GM23338 (cell line): Measurements from ENCODE around the gene MANBA. TPM values are rescaled to one million over a fixed set of nuclear protein-coding genes. Genes with fewer than 3 reads are reported as not detected.

Experiments used
- ATAC-seq: fragments of 200-7000 bp; cut with Tn5 transposase; 3 replicates; pipeline ENCODE4 v1.9.1; 2020
- DNase-seq: peaks from one replicate; pipeline ENCODE4 v3.0.0-alpha.2; 2015; ENCODE audit warnings: low spot score
- H2AFZ ChIP-seq: fragments of 200-600 bp; sonication (generic); 2 replicates; pipeline ENCODE4 v1.8.0; 2016; ENCODE audit warnings: antibody characterized with exemption, mild to moderate bottlenecking, moderate library complexity
- H3F3A ChIP-seq: fragments of 200-600 bp; sonication (generic); replicated peaks from 2 replicates; pipeline ENCODE4 v1.8.0; 2017; ENCODE audit warnings: antibody characterized with exemption, mixed run types, low read depth
- H3K27ac ChIP-seq: fragments of 200-600 bp; sonication (generic); 2 replicates; pipeline ENCODE4 v1.6.1; 2016; ENCODE audit warnings: low read depth
- H3K27me3 ChIP-seq: fragments of 200-600 bp; sonication (generic); 2 replicates; pipeline ENCODE4 v1.8.0; 2016; ENCODE audit warnings: mild to moderate bottlenecking, mixed run types, moderate library complexity; ENCODE audit not compliant: insufficient read depth
- H3K36me3 ChIP-seq: fragments of 200-600 bp; sonication (generic); 2 replicates; pipeline ENCODE4 v1.8.0; 2016; ENCODE audit warnings: mild to moderate bottlenecking; ENCODE audit not compliant: insufficient read depth
- H3K4me1 ChIP-seq: fragments of 200-600 bp; sonication (generic); 2 replicates; pipeline ENCODE4 v1.8.0; 2016; ENCODE audit warnings: mild to moderate bottlenecking, moderate library complexity; ENCODE audit not compliant: insufficient read depth
- H3K4me2 ChIP-seq: fragments of 200-600 bp; sonication (generic); 2 replicates; pipeline ENCODE4 v1.7.1; 2017; ENCODE audit warnings: mixed run types
- H3K4me3 ChIP-seq: fragments of 200-600 bp; sonication (generic); 2 replicates; pipeline ENCODE4 v1.6.1; 2016; ENCODE audit warnings: mixed run types
- H3K79me2 ChIP-seq: fragments of 200-600 bp; sonication (generic); replicated peaks from 2 replicates; pipeline ENCODE4 v1.8.0; 2017; ENCODE audit warnings: mild to moderate bottlenecking; ENCODE audit not compliant: insufficient read depth
- H3K9me2 ChIP-seq: fragments of 200-600 bp; sonication (generic); 2 replicates; pipeline ENCODE4 v1.8.0; 2017; ENCODE audit not compliant: insufficient read depth
- H4K20me1 ChIP-seq: fragments of 200-600 bp; sonication (generic); replicated peaks from 2 replicates; pipeline ENCODE4 v1.8.0; 2017; ENCODE audit warnings: mild to moderate bottlenecking; ENCODE audit not compliant: insufficient read depth
- H3K27ac Mint-ChIP-seq: 2 replicates; pipeline ENCODE4 v1.8.0; 2020; ENCODE audit warnings: inconsistent platforms, mild to moderate bottlenecking, moderate library complexity, mixed read lengths
- H3K27me3 Mint-ChIP-seq: 3 replicates; pipeline ENCODE4 v1.8.0; 2022; ENCODE audit warnings: low read depth, mild to moderate bottlenecking, moderate library complexity, mixed read lengths, inconsistent platforms; ENCODE audit not compliant: insufficient read depth, poor library complexity
- H3K36me3 Mint-ChIP-seq: 3 replicates; pipeline ENCODE4 v1.8.0; 2021; ENCODE audit warnings: low read depth, mild to moderate bottlenecking, inconsistent platforms, moderate library complexity, mixed read lengths
- H3K4me1 Mint-ChIP-seq: 3 replicates; pipeline ENCODE4 v1.8.0; 2020; ENCODE audit warnings: mild to moderate bottlenecking, inconsistent platforms, mixed read lengths
- H3K4me3 Mint-ChIP-seq: 3 replicates; pipeline ENCODE4 v1.8.0; 2021; ENCODE audit warnings: moderate library complexity, mild to moderate bottlenecking, inconsistent platforms, mixed read lengths
- H3K9me3 Mint-ChIP-seq: 3 replicates; pipeline ENCODE4 v1.8.0; 2020; ENCODE audit warnings: moderate library complexity, mild to moderate bottlenecking, inconsistent platforms, mixed read lengths
- CREB1 ChIP-seq: fragments of 250-450 bp; sonication (Bioruptor Pico); IDR thresholded peaks from 2 replicates; pipeline ENCODE4 v1.5.0; 2020; ENCODE audit warnings: low read depth, mild to moderate bottlenecking, moderate library complexity
- CTCF ChIP-seq, 2 experiments: fragments of 200-600 bp in 1 of 2; sonication (generic) in 1 of 2; conservative IDR thresholded peaks; 2 replicates each; pipeline versions ENCODE4 v1.5.1 to v1.6.1; 2016 to 2017; ENCODE audit warnings: antibody characterized with exemption in 2 of 2, low read depth in 2 of 2, mild to moderate bottlenecking in 2 of 2, moderate library complexity in 1 of 2
- ETS1 ChIP-seq: IDR thresholded peaks from 2 replicates; pipeline ENCODE4 v1.6.1; 2016; ENCODE audit warnings: antibody characterized with exemption
- EZH2 ChIP-seq: fragments of 200-600 bp; sonication (generic); IDR thresholded peaks from one replicate; pipeline ENCODE4 v1.8.0; 2017; ENCODE audit warnings: antibody characterized with exemption, mild to moderate bottlenecking, low read depth; ENCODE audit not compliant: unreplicated experiment
- EZH2phosphoT487 ChIP-seq: fragments of 200-600 bp; sonication (generic); IDR thresholded peaks from one replicate; pipeline ENCODE4 v1.8.1; 2018; ENCODE audit warnings: antibody characterized with exemption; ENCODE audit not compliant: unreplicated experiment
- JUNB ChIP-seq: IDR thresholded peaks from one replicate; pipeline ENCODE4 v1.6.1; 2016; ENCODE audit warnings: antibody characterized with exemption; ENCODE audit not compliant: unreplicated experiment
- NANOG ChIP-seq: IDR thresholded peaks from 2 replicates; pipeline ENCODE4 v1.6.1; 2016; ENCODE audit warnings: antibody characterized with exemption, borderline replicate concordance
- POLR2AphosphoS5 ChIP-seq: IDR thresholded peaks from 2 replicates; pipeline ENCODE4 v1.6.1; 2016; ENCODE audit warnings: antibody characterized with exemption, low read depth
- STAT1 ChIP-seq: IDR thresholded peaks from one replicate; pipeline ENCODE4 v1.6.1; 2016; ENCODE audit warnings: antibody characterized with exemption; ENCODE audit not compliant: unreplicated experiment
- ZNF114 ChIP-seq: fragments of 250-450 bp; sonication (Bioruptor Pico); IDR thresholded peaks from 2 replicates; pipeline ENCODE4 v1.5.0; 2020; ENCODE audit warnings: mild to moderate bottlenecking, moderate library complexity
- ZNF331 ChIP-seq: fragments of 250-450 bp; sonication (Bioruptor Pico); IDR thresholded peaks from 2 replicates; pipeline ENCODE4 v1.5.0; 2020; ENCODE audit warnings: low read depth, mild to moderate bottlenecking, moderate library complexity
- polyA plus RNA-seq: library from polyadenylated mRNA; unstranded; fragments of >200 nt; fragmentation: Nextera tagmentation; extraction: Ambion mirVana; gene quantifications from 2 replicates; pipeline ENCODE4 v1.2.1, GENCODE V29; 2016
- total RNA-seq: library from RNA; depleted of rRNA; stranded (reverse); fragments of >200 nt; shearing (Covaris generic); gene quantifications from 2 replicates; pipeline ENCODE4 v1.2.3, GENCODE V29; 2014
- TF ChIP-seq, protein P1 (sequence below): fragments of 250-450 bp; sonication (Bioruptor Pico); IDR thresholded peaks from 2 replicates; pipeline ENCODE4 v1.5.0; 2020; ENCODE audit warnings: mild to moderate bottlenecking, moderate library complexity
- TF ChIP-seq, protein P2 (sequence below): IDR thresholded peaks from one replicate; pipeline ENCODE4 v1.6.1; 2018; ENCODE audit warnings: antibody characterized with exemption; ENCODE audit not compliant: unreplicated experiment

Gene MANBA
- total and polyA plus RNA-seq, 2 experiments from 2014 or later, result 13.2 to 54.3 TPM

DNA sequence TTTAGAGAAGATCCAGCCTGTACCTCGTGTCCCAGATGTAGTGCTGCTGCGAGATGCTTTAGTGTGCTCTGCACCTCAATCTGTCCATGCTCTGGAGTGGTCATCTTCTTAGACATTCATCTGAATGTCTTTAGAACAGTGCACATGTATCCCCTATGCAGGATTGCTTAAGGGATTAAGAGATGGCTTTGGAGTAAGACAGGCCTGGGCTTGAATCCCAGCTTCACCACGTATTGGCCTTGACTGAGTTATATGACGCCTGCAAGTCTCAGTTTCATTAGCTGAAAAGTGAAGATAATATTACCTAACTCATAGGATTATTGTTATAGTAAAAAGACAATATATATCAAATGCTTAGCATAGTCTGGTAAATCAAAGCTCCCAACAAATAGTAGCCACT, 161.3 kb downstream of the MANBA start:
- no peak for DNase-seq
- no peaks in the 10 kb centered on the region for H3K79me2 ChIP-seq
- no peak overlapping the region for H3K4me3 ChIP-seq
- H3F3A ChIP-seq, result no peaks in the 10 kb centered on the region
- no peaks in the 10 kb centered on the region for H3K4me1 ChIP-seq
- no peaks in the 10 kb centered on the region for H3K27me3 Mint-ChIP-seq
- H3K9me3 Mint-ChIP-seq, result no peaks in the 10 kb centered on the region
- H3K9me2 ChIP-seq, result no peaks in the 10 kb centered on the region
- no peaks in the 10 kb centered on the region for H4K20me1 ChIP-seq
- no peak overlapping the region for H3K27ac Mint-ChIP-seq
- H3K4me2 ChIP-seq, result no peak overlapping the region
- no peaks in the 10 kb centered on the region for H3K36me3 ChIP-seq
- H3K27me3 ChIP-seq, result no peaks in the 10 kb centered on the region
- H3K36me3 Mint-ChIP-seq, result no peaks in the 10 kb centered on the region; the same call in 2 of the 3 replicates
- no peaks in the 10 kb centered on the region for H3K4me1 Mint-ChIP-seq
- H2AFZ ChIP-seq, result no peak overlapping the region
- H3K4me3 Mint-ChIP-seq, result no peak overlapping the region
- H3K27ac ChIP-seq, result no peak overlapping the region
- ATAC-seq, result no peak
- TF ChIP-seq, protein P1, sequence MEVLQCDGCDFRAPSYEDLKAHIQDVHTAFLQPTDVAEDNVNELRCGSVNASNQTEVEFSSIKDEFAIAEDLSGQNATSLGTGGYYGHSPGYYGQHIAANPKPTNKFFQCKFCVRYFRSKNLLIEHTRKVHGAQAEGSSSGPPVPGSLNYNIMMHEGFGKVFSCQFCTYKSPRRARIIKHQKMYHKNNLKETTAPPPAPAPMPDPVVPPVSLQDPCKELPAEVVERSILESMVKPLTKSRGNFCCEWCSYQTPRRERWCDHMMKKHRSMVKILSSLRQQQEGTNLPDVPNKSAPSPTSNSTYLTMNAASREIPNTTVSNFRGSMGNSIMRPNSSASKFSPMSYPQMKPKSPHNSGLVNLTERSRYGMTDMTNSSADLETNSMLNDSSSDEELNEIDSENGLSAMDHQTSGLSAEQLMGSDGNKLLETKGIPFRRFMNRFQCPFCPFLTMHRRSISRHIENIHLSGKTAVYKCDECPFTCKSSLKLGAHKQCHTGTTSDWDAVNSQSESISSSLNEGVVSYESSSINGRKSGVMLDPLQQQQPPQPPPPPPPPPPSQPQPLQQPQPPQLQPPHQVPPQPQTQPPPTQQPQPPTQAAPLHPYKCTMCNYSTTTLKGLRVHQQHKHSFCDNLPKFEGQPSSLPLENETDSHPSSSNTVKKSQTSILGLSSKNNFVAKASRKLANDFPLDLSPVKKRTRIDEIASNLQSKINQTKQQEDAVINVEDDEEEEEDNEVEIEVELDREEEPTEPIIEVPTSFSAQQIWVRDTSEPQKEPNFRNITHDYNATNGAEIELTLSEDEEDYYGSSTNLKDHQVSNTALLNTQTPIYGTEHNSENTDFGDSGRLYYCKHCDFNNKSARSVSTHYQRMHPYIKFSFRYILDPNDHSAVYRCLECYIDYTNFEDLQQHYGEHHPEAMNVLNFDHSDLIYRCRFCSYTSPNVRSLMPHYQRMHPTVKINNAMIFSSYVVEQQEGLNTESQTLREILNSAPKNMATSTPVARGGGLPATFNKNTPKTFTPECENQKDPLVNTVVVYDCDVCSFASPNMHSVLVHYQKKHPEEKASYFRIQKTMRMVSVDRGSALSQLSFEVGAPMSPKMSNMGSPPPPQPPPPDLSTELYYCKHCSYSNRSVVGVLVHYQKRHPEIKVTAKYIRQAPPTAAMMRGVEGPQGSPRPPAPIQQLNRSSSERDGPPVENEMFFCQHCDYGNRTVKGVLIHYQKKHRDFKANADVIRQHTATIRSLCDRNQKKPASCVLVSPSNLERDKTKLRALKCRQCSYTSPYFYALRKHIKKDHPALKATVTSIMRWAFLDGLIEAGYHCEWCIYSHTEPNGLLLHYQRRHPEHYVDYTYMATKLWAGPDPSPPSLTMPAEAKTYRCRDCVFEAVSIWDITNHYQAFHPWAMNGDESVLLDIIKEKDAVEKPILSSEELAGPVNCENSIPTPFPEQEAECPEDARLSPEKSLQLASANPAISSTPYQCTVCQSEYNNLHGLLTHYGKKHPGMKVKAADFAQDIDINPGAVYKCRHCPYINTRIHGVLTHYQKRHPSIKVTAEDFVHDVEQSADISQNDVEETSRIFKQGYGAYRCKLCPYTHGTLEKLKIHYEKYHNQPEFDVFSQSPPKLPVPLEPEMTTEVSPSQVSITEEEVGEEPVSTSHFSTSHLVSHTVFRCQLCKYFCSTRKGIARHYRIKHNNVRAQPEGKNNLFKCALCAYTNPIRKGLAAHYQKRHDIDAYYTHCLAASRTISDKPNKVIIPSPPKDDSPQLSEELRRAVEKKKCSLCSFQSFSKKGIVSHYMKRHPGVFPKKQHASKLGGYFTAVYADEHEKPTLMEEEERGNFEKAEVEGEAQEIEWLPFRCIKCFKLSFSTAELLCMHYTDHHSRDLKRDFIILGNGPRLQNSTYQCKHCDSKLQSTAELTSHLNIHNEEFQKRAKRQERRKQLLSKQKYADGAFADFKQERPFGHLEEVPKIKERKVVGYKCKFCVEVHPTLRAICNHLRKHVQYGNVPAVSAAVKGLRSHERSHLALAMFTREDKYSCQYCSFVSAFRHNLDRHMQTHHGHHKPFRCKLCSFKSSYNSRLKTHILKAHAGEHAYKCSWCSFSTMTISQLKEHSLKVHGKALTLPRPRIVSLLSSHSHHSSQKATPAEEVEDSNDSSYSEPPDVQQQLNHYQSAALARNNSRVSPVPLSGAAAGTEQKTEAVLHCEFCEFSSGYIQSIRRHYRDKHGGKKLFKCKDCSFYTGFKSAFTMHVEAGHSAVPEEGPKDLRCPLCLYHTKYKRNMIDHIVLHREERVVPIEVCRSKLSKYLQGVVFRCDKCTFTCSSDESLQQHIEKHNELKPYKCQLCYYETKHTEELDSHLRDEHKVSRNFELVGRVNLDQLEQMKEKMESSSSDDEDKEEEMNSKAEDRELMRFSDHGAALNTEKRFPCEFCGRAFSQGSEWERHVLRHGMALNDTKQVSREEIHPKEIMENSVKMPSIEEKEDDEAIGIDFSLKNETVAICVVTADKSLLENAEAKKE (CRISPR knock-in tag), result no peak
- TF ChIP-seq ZNF331 (CRISPR knock-in tag) (no peak), NANOG (no peak), EZH2phosphoT487 (no peak), JUNB (no peak), CTCF (conservative IDR thresholded peaks at IDR 0.05; ENCODE audit: low read depth in 2 of 2) (no peak), CREB1 (no peak), POLR2AphosphoS5 (no peak), ETS1 (no peak), STAT1 (no peak), ZNF114 (CRISPR knock-in tag) (no peak), EZH2 (no peak)
- TF ChIP-seq, protein P2, sequence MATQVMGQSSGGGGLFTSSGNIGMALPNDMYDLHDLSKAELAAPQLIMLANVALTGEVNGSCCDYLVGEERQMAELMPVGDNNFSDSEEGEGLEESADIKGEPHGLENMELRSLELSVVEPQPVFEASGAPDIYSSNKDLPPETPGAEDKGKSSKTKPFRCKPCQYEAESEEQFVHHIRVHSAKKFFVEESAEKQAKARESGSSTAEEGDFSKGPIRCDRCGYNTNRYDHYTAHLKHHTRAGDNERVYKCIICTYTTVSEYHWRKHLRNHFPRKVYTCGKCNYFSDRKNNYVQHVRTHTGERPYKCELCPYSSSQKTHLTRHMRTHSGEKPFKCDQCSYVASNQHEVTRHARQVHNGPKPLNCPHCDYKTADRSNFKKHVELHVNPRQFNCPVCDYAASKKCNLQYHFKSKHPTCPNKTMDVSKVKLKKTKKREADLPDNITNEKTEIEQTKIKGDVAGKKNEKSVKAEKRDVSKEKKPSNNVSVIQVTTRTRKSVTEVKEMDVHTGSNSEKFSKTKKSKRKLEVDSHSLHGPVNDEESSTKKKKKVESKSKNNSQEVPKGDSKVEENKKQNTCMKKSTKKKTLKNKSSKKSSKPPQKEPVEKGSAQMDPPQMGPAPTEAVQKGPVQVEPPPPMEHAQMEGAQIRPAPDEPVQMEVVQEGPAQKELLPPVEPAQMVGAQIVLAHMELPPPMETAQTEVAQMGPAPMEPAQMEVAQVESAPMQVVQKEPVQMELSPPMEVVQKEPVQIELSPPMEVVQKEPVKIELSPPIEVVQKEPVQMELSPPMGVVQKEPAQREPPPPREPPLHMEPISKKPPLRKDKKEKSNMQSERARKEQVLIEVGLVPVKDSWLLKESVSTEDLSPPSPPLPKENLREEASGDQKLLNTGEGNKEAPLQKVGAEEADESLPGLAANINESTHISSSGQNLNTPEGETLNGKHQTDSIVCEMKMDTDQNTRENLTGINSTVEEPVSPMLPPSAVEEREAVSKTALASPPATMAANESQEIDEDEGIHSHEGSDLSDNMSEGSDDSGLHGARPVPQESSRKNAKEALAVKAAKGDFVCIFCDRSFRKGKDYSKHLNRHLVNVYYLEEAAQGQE, result no peak
